Measurements from ENCODE around the gene TNKS1BP1.
A peak's percentile ranks its signal among the peaks of the same experiment; 100 is the strongest.
"Not testable (repeated sequence)": the region's sequence is repeated elsewhere in the genome, so short reads cannot be mapped to it uniquely, and the experiment has no call there.

Gene TNKS1BP1

GRCh38 chr11:57294225-57295131, 30.3 kb downstream of the TNKS1BP1 start:
- no peak for DNase-seq (ENCODE audit: low spot score)

DNA sequence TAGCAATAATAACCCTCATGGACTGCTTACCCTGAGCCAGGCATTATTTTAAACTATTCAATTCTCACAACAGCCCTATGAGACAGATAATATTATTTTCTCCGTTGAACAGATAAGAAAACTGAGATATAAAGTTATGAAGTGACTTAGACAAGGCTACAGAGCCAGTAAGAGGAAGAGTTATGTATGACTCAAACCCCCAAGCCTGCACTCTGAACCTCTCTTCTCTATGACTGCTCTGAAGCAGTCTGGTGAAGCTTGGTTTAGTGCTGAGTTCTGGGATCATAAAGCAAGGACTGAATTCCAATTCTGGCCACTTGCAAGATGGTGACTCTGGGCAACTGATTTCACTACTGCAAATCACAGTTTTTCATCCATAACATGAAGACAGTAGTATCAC, 34.5 kb downstream of the TNKS1BP1 start:
- DNase-seq (ENCODE audit: low spot score) = no peak

DNA sequence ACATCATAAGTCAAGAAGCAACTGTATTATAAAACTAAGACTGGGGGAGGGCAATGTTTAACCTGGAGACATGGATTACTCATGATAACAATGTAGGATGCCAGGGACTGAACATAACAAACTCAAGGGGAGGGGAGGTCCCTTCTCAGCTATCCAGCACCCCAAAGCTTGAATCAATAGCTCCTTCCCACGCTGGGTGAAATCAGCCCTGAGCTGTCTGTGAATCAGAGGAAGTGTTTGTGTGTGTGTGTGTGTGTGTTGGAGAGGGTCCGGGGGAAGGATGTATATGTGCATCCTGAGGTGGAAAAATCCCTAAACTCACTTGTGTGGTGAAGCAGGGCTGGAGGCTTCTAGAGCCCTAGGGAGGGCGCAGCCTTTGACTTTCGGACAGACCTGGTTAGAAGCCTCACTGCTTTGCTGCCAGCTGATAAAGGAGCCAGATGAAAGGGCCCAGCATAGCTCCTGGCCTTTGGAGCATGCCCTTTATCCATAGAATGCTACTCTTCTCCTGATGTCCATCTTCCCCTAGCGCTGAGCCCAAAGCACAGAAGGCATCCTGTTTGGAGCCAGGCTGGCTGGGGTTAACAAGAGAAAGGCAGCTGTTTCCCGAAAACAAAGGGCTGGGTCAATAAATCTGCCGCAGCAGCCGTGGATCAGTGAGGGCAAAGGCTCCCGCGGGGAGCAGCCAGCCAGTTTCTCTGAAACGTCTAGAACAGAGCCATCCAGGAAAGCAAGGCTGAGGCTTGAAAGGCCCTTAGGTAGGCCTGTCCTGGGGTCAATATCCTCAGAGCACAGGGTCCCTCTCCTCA, 35.8 kb downstream of the TNKS1BP1 start:
- DNase-seq (ENCODE audit: low spot score) = peak; percentile 63

DNA sequence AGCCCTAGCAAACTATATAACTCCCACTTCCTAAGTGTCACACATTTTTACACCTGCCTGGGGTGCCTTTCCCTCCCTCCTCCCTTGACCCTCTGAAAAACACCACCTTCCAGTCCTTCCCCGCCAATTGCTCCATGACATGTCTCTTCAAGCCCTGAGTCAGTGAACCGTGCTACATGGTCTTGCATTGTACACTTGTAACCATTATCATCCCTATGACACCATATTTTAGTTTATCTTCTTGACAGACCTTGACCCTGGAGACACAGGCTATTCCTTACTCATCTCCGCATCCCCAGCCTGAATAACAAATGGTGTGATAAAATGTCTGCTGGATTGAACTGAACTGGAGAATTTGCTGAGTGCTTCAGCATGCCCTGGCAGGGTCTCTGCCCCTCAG, 36.9 kb downstream of the TNKS1BP1 start:
- DNase-seq (ENCODE audit: low spot score) = no peak

- DNase-seq (ENCODE audit: low spot score) = no peak
These were observed 41.3 kb downstream of the TNKS1BP1 start for GRCh38 chr11:57283231-57283990.

DNA sequence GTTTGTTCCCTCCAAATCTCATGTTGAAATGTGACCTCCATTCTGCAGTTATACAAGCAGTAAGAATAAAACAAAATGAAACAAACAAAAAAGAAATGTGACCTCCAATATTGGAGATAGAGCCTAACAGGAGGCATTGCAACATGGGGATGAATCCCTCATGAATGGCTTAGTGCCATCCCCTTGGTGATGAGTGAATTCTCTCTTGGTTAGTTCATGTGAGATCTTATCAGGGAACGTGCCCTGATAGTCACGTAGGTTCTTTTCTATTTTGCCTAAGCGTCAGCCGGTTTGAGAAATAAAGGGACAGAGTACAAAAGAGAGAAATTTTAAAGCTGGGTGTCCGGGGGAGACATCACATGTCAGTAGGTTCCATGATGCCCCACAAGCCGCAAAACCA, 43.2 kb downstream of the TNKS1BP1 start:
- DNase-seq (ENCODE audit: low spot score) = not testable (repeated sequence)

DNA sequence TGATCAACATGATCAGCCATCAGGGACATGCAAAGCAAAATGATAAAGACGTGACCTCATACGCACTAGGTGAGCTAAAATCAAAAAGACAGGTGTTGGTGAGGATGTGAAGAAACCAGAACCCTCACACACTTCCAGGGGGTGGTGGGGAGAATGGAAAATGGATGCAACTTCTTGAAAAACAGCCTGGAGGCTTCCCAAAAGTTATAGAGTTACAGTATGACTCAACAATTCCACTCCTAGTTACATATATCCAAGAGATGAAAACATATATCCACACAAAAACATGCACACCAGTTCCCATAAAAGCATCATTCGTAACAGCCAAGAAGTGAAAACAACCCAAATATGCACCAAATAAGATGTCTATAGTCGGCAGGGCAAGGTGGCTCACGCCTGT, 45.6 kb downstream of the TNKS1BP1 start:
- DNase-seq (ENCODE audit: low spot score) = no peak

GRCh38 chr11:57278721-57279095, 46.0 kb downstream of the TNKS1BP1 start:
- DNase-seq (ENCODE audit: low spot score) = no peak

GRCh38 chr11:57277845-57278720, 46.7 kb downstream of the TNKS1BP1 start:
- peak; percentile 79 for DNase-seq (ENCODE audit: low spot score)

GRCh38 chr11:57276971-57277675, 47.6 kb downstream of the TNKS1BP1 start:
- no peak for DNase-seq (ENCODE audit: low spot score)

DNA sequence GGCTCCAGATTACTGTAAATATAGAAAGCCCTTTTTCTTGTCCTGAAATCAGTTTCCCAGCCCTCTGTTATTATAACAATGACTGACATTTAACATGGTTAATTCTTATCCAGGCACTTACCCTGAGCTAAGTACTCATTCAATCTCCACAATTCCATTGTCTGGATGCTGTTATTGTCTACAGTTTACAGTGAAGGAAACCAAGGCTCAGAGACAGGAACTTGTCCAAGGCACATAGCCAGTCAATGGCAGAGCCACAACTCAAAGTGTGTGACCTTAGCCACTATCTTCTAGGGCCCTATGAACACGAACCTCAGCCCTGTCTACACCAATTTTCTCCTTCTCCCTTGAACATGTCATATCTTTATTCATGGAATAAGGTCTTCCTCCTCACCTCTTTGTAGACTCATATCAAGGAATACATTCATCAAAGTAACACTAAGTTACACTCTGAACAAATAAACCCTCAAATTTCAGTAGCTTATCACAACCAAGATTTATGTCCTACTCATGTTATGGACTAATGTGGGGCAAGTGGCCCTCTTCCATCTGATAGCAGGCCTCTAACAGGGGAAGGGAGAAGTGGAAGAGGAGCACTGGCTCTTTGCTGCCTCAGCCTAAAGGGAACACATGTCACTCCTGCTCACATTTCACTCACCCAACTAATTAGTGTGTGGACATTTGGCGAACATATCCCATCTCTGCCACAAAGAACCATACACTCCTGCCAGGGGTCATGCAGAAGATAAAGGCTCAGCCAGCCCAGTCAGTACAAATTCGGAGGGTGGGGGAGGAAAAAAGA, 48.4 kb downstream of the TNKS1BP1 start:
- DNase-seq (ENCODE audit: low spot score) = no peak

DNA sequence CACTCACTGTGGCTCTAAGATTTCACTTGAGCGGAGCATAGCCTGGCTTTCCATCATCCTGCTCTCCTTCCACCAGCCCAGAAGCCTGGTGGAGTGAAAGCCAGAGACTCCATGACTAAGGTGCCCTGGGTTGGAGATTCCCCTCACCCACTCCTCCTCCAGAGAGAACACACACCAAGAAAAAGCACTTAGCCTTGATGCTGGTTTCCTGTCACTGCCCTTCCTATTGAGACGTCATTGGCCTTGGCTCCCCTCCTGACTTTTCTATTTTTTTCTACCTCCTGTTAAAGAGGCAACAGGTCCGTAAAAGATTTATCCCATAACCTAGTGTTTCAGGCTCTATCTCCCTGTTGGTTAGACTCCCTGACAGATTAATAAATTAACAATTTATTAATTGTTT, 49.2 kb downstream of the TNKS1BP1 start:
- DNase-seq (ENCODE audit: low spot score) = no peak

- no peak for DNase-seq (ENCODE audit: low spot score)
These were observed 49.8 kb downstream of the TNKS1BP1 start for GRCh38 chr11:57274904-57275498.

DNA sequence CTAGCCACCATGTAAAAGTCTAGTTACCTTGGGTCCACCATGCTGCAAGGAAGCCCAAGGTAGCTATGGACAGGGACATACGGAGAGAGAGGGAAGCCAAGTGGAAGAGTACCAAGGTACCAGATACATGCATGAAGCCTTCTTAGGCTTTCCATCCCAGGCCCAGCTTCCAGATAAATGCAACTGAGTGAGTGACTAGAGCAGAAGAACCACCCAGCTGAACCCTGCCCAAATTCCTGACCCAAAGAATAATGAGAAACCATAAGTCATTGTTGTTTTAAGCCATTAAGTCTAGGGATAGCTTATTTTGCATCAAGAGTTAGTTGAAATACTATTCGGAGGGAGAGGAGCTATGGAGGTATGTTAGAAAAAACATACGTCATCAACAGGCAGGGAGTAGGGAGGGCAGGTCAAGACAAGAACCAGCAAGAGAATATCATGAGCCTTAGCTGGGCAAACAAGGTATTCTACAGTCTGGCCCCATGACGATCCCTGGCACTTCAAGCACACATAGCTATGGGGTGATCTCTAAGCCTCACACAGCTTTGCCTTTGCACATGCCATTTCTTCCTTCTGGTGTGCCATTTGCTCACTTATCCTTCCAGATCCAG, 51.2 kb downstream of the TNKS1BP1 start:
- no peak for DNase-seq (ENCODE audit: low spot score)

- no peak for DNase-seq (ENCODE audit: low spot score)
These were observed 55.2 kb downstream of the TNKS1BP1 start for GRCh38 chr11:57269571-57270021.

DNA sequence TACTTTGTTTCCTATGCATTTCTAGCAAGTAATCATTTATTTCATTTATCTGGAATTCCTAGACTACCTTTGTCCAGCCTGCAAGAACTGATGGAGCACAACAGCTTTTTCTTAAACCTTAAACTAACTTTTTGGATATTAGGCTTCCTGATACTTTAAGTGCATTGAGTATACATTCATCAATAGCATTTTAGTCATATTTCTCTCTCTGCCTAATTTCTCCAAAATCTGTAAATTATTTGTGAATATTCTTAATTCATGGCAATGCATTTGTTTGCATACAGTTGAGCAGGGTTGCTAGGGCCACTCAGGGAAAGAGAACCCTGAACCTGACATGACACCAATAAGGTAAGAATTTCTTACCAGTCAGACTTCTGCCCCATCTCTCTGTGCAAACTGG, 58.6 kb downstream of the TNKS1BP1 start:
- DNase-seq (ENCODE audit: low spot score) = no peak

DNA sequence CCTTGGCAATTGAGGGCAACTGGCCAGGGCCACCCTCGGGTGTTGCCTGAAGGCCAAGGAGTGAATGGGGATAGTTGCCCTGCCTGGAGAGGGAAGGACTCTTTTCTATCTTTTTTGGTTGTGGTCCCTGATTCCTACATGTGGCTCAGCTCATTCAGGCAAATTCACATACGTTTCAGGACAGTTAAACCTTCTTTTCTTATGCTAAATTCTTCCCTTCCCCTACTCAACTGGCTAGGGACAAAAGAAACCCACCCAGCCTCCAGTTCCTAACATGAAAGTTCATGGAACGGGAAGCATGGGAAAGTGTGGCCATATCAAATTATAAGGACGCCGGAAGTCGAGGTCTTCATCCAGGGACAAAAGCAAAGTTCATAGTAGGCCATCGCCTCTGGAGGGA, 61.4 kb downstream of the TNKS1BP1 start:
- no peak for DNase-seq (ENCODE audit: low spot score)

DNA sequence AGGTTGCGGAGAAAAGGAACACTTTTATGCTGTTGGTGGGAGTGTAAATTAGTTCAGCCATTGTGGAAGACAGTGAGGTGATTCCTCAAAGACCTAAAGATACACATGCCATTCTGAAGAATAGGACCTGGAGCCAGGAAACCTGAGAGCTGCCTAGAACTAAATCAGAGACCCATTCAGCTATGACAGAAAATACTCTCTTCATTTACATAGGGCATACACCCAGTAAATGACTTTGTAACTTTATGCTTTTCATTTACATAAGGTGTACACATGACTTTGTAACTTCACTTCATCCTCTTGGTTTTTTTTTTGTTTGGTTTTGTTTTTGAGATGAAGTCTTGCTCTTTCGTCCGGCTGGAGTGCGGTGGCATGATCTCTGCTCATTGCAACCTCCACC, 62.6 kb downstream of the TNKS1BP1 start:
- DNase-seq (ENCODE audit: low spot score) = no peak
